Duodenal mucosa (tissue), 2 donors: ENCODE results near the gene MTHFD2.

ENCODE experiments used
- H3K27ac ChIP-seq: one replicate; pipeline ENCODE4 v1.7.0; 2013; ENCODE audit warnings: low read depth, low read length
- H3K27me3 ChIP-seq, 2 donors: one replicate each; pipeline ENCODE4 v1.7.0; 2013; ENCODE audit warnings: low read length in 2 of 2, control low read depth in 1 of 2; ENCODE audit not compliant: insufficient read depth in 2 of 2, control insufficient read depth in 1 of 2
- H3K36me3 ChIP-seq, 2 donors: one replicate each; pipeline ENCODE4 v1.7.0; 2013; ENCODE audit warnings: low read length in 2 of 2, control low read depth in 1 of 2; ENCODE audit not compliant: insufficient read depth in 2 of 2, control insufficient read depth in 1 of 2
- H3K4me1 ChIP-seq, 2 donors: one replicate each; pipeline ENCODE4 v1.7.0; 2013; ENCODE audit warnings: low read length in 2 of 2, control low read depth in 1 of 2; ENCODE audit not compliant: insufficient read depth in 2 of 2, control insufficient read depth in 1 of 2
- H3K4me3 ChIP-seq, 2 donors: one replicate each; pipeline ENCODE4 v1.7.0; 2013; ENCODE audit warnings: low read length in 2 of 2, low read depth in 1 of 2
- H3K9ac ChIP-seq, 2 donors: one replicate each; pipeline ENCODE4 v1.7.0; 2013; ENCODE audit warnings: low read length in 2 of 2, low read depth in 1 of 2
- H3K9me3 ChIP-seq, 2 donors: one replicate each; pipeline ENCODE4 v1.7.0; 2013; ENCODE audit warnings: low read length in 2 of 2, control low read depth in 1 of 2; ENCODE audit not compliant: control insufficient read depth in 1 of 2

The MTHFD2 gene

DNA sequence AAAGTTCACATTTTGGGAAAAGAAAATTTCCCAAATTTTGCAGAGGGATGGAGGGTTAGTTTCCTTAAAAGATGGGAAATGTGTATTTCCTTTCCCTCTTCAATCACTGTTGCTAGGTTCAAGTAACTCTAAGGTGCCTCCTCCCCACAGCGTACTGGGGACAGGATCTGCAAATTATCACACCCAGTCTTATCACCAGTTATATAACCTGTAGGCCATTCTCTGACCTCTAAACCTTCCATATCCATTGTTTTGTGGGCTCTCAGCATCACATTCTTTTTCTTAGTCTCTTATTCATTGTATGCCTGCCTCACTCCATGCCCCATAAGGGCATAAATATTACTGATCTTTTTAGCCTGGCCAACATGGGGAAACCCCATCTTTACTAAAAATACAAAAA, 3.6 kb upstream of the MTHFD2 start:
- no peaks in the 10 kb centered on the region for H3K27me3 ChIP-seq
- peaks cover 6 to 11% of the 10 kb centered on the region in 2 donors for H3K4me1 ChIP-seq
- no peaks in the 10 kb centered on the region for H3K9me3 ChIP-seq
- H3K36me3 ChIP-seq, result no peaks in the 10 kb centered on the region
- H3K27ac ChIP-seq, result no peak overlapping the region
- H3K4me3 ChIP-seq, result no peak overlapping the region
- no peak overlapping the region for H3K9ac ChIP-seq

DNA sequence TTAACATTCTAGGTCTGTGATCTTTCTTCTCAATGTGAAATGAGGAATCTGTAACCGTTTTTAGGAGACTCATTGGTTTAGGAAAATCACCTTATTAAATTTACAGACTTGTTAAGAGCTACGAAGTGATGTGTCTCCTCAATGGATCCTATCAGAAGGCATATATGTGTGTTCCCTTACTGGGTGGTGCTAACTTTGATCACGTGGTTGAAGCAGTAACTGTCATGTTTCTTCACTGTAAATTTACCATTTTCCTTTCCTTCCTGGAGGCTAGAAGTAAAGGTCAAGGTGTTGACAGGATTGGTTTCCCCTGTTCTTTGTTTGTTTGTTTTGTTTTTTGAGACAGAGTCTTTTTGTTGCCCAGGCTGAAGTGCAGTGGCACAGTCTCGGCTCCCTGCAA, 1.4 kb upstream of the MTHFD2 start:
- H3K27ac ChIP-seq, result no peak overlapping the region
- peaks cover 15 to 21% of the 10 kb centered on the region in 2 donors for H3K4me1 ChIP-seq
- H3K4me3 ChIP-seq, result no peak overlapping the region
- H3K36me3 ChIP-seq, result no peaks in the 10 kb centered on the region
- no peaks in the 10 kb centered on the region for H3K27me3 ChIP-seq
- H3K9ac ChIP-seq, result no peak overlapping the region
- no peaks in the 10 kb centered on the region for H3K9me3 ChIP-seq

GRCh38 chr2:74198023-74198460, 373 bp upstream of the MTHFD2 start:
- no peak overlapping the region for H3K27ac ChIP-seq
- H3K36me3 ChIP-seq, result no peaks in the 10 kb centered on the region
- H3K9me3 ChIP-seq, result no peaks in the 10 kb centered on the region
- H3K4me1 ChIP-seq, result peaks cover 15 to 22% of the 10 kb centered on the region in 2 donors
- peak overlapping the region; percentile 49 to 73 for H3K9ac ChIP-seq
- no peaks in the 10 kb centered on the region for H3K27me3 ChIP-seq
- peak overlapping the region; percentile 71 to 81 for H3K4me3 ChIP-seq

GRCh38 chr2:74199275-74199701, 873 bp downstream of the MTHFD2 start:
- H3K4me3 ChIP-seq, result peak overlapping the region; percentile 71 to 81
- no peaks in the 10 kb centered on the region for H3K9me3 ChIP-seq
- no peaks in the 10 kb centered on the region for H3K36me3 ChIP-seq
- H3K27me3 ChIP-seq, result no peaks in the 10 kb centered on the region
- peak overlapping the region; percentile 73 to 89 for H3K9ac ChIP-seq
- H3K27ac ChIP-seq, result no peak overlapping the region
- H3K4me1 ChIP-seq, result peaks cover 19 to 27% of the 10 kb centered on the region in 2 donors

DNA sequence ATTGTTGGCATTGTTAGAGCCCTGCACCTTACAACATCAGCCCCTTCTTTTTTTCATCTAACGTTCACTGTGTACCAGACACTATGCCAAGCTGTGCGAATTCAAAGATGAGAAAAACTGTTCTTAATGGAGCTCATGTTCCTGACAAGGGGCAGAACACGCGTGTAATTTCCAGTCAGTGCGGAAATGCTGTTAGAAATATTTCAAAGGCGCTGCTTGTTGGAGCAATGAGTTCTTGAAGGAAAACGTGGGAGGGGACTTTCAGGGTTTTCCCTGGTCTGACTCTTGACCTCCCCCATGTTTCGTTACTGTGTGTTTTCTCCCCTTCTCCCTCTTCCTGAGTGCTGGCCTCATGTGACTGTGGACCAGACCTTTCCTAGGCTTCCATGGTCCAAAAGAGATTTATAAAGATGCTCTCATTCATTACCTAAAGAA, 1.5 kb downstream of the MTHFD2 start:
- H3K27me3 ChIP-seq, result no peaks in the 10 kb centered on the region
- peak overlapping the region; percentile 71 to 81 for H3K4me3 ChIP-seq
- no peaks in the 10 kb centered on the region for H3K9me3 ChIP-seq
- peak overlapping the region; percentile 24 to 89 for H3K9ac ChIP-seq
- H3K36me3 ChIP-seq, result no peaks in the 10 kb centered on the region
- no peak overlapping the region for H3K27ac ChIP-seq
- peaks cover 20 to 32% of the 10 kb centered on the region in 2 donors for H3K4me1 ChIP-seq

GRCh38 chr2:74201196-74201595, 2.8 kb downstream of the MTHFD2 start:
- peaks cover 30 to 45% of the 10 kb centered on the region in 2 donors for H3K4me1 ChIP-seq
- no peaks in the 10 kb centered on the region for H3K27me3 ChIP-seq
- no peaks in the 10 kb centered on the region for H3K36me3 ChIP-seq
- H3K4me3 ChIP-seq, result no peak overlapping the region
- H3K9ac ChIP-seq, result no peak overlapping the region
- H3K9me3 ChIP-seq, result no peaks in the 10 kb centered on the region
- no peak overlapping the region for H3K27ac ChIP-seq

DNA sequence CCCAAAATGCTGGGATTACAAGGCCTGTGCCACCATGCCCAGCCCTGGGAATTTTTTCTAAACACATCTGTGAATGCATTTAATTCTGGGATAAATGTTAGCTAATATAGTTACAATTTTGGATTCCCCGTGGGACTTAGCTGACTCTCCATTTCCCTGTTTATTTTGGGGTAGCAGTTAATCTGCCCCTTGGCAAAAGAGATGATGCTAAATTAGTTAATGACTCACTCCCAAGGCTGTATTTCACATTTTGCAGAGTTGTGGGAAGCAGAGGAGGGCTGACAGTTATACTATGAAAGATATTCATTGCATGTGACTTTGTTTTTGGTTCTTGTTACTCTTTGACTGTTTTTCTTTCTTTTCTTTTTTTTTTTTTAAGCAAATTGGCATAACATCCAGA, 3.2 kb downstream of the MTHFD2 start:
- Histone ChIP-seq H3K27ac (no peak overlapping the region), H3K9me3 (no peaks in the 10 kb centered on the region), H3K9ac (no peak overlapping the region), H3K36me3 (no peaks in the 10 kb centered on the region), H3K4me3 (no peak overlapping the region), H3K4me1 (peaks cover 34 to 49% of the 10 kb centered on the region in 2 donors), H3K27me3 (no peaks in the 10 kb centered on the region)

GRCh38 chr2:74204436-74204835, 6.0 kb downstream of the MTHFD2 start:
- Histone ChIP-seq H3K27ac (no peak overlapping the region), H3K4me3 (no peak overlapping the region), H3K27me3 (no peaks in the 10 kb centered on the region), H3K36me3 (peaks cover 7 to 9% of the 10 kb centered on the region in 2 donors), H3K4me1 (peaks cover 33 to 51% of the 10 kb centered on the region in 2 donors), H3K9me3 (no peaks in the 10 kb centered on the region), H3K9ac (no peak overlapping the region)

DNA sequence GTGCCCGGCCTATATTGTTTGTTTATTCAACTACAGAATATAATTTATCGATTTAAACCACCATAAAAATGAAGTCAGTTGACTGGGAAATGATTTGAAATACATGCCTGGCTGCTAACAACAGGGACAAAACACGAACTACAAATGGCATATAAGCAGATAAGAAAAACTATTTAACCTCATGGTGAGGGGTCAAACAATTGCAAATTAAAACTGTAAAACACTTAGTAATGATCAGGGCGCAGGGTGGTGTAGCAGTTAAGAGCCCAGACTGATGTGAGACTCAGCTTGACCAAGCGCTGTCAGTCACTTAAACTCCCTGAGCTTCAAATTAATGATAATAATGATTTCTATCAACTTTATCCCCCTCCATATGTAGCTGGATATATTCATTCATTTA, 6.7 kb downstream of the MTHFD2 start:
- H3K27me3 ChIP-seq, result no peaks in the 10 kb centered on the region
- H3K4me1 ChIP-seq, result peaks cover 28 to 46% of the 10 kb centered on the region in 2 donors
- no peaks in the 10 kb centered on the region for H3K9me3 ChIP-seq
- peak overlapping the region in 1 of 2 donors; percentile 36 for H3K4me3 ChIP-seq
- H3K27ac ChIP-seq, result peak overlapping the region; percentile 86
- peaks cover 7 to 15% of the 10 kb centered on the region in 2 donors for H3K36me3 ChIP-seq
- H3K9ac ChIP-seq, result peak overlapping the region in 1 of 2 donors; percentile 28

GRCh38 chr2:74205596-74205995, 7.2 kb downstream of the MTHFD2 start:
- H3K36me3 ChIP-seq, result peaks cover 7 to 19% of the 10 kb centered on the region in 2 donors
- H3K4me1 ChIP-seq, result peaks cover 28 to 41% of the 10 kb centered on the region in 2 donors
- H3K9ac ChIP-seq, result peak overlapping the region in 1 of 2 donors; percentile 28
- H3K27me3 ChIP-seq, result no peaks in the 10 kb centered on the region
- no peaks in the 10 kb centered on the region for H3K9me3 ChIP-seq
- peak overlapping the region; percentile 26 to 36 for H3K4me3 ChIP-seq
- H3K27ac ChIP-seq, result peak overlapping the region; percentile 86
